SK-N-SH (cell line): ENCODE measurements around the gene FOXP1.

Experiments used
- CTCF ChIP-seq: fragments of 200-600 bp; sonication (generic); IDR thresholded peaks from 2 replicates; pipeline ENCODE4 v1.6.1; 2017; ENCODE audit warnings: antibody characterized with exemption, mild to moderate bottlenecking, moderate library complexity
- ELF1 ChIP-seq: IDR thresholded peaks from 2 replicates; pipeline ENCODE4 v1.4.0; 2012
- EP300 ChIP-seq, 2 experiments: IDR thresholded peaks; 2 replicates each; pipeline versions ENCODE4 v1.4.0 to v1.6.1; 2012; ENCODE audit warnings: borderline replicate concordance in 1 of 2, low read depth in 1 of 2, low read length in 1 of 2
- EZH2phosphoT487 ChIP-seq: fragments of 200-600 bp; sonication (generic); IDR thresholded peaks from 2 replicates; pipeline ENCODE4 v1.6.1; 2017; ENCODE audit warnings: low read depth, mixed run types, mild to moderate bottlenecking, antibody characterized with exemption, moderate library complexity, borderline replicate concordance
- FOXJ3 ChIP-seq: sonication (generic); formaldehyde crosslinking; IDR thresholded peaks from 2 replicates; pipeline ENCODE4 v1.5.1; 2020; ENCODE audit warnings: mild to moderate bottlenecking, missing genetic modification reagents
- MXI1 ChIP-seq: IDR thresholded peaks from 2 replicates; pipeline ENCODE4 v1.6.1; 2012; ENCODE audit warnings: mild to moderate bottlenecking, low read depth, low read length, improper control_type of control experiment
- POLR2AphosphoS5 ChIP-seq: IDR thresholded peaks from 2 replicates; pipeline ENCODE4 v1.6.1; 2012; ENCODE audit warnings: low read depth, low read length
- REST ChIP-seq: IDR thresholded peaks from 2 replicates; pipeline ENCODE4 v1.6.1; 2012; ENCODE audit warnings: mild to moderate bottlenecking, low read depth, low read length, moderate library complexity
- RFX5 ChIP-seq: IDR thresholded peaks from 2 replicates; pipeline ENCODE4 v1.6.1; 2012; ENCODE audit warnings: mild to moderate bottlenecking, improper control_type of control experiment, low read length
- SIN3A ChIP-seq: IDR thresholded peaks from 2 replicates; pipeline ENCODE4 v1.6.1; 2012; ENCODE audit warnings: low read depth, mild to moderate bottlenecking, low read length, moderate library complexity, borderline replicate concordance
- SMC3 ChIP-seq: IDR thresholded peaks from 2 replicates; pipeline ENCODE4 v1.6.1; 2012; ENCODE audit warnings: low read depth, low read length, improper control_type of control experiment
- TAF1 ChIP-seq: IDR thresholded peaks from 2 replicates; pipeline ENCODE4 v1.6.1; 2012; ENCODE audit warnings: low read depth, mild to moderate bottlenecking, low read length, moderate library complexity, borderline replicate concordance
- TCF12 ChIP-seq: IDR thresholded peaks from 2 replicates; pipeline ENCODE4 v1.4.0; 2012
- YY1 ChIP-seq: IDR thresholded peaks from 2 replicates; pipeline ENCODE4 v1.4.0; 2012; ENCODE audit warnings: low read depth, mild to moderate bottlenecking

GRCh38 chr3:71402280-71402679 is 181.2 kb downstream of the FOXP1 start:
- TF ChIP-seq CTCF (no peak), EP300 (IDR thresholded peaks at IDR 0.05; ENCODE audit: borderline replicate concordance in 1 of 2, low read depth in 1 of 2, low read length in 1 of 2) (no peak), TCF12 (no peak), FOXJ3 (no peak), SMC3 (no peak), YY1 (no peak), TAF1 (no peak), POLR2AphosphoS5 (no peak), MXI1 (no peak), REST (no peak), ELF1 (no peak), SIN3A (no peak), EZH2phosphoT487 (no peak), RFX5 (no peak)
